Natural killer cell (primary cell): ENCODE data around the gene HAUS8. TPM values are rescaled to one million over a fixed set of nuclear protein-coding genes. Genes with fewer than 3 reads are reported as not detected.

Source experiments
- ATAC-seq, 3 donors: fragments of 150-1000 bp in 2 of 3; fragments of 200-7000 bp in 1 of 3; cut with Tn5 transposase; 1 replicate in 1 of 3; 2 replicates in 2 of 3; pipeline ENCODE4 v1.10.0; 2021; ENCODE audit warnings: mild to moderate bottlenecking in 2 of 3, moderate library complexity in 2 of 3
- DNase-seq, 2 donors: peaks; one replicate each; pipeline versions ENCODE4 v3.0.0 to v3.0.0-alpha.2; 2013 to 2021; ENCODE audit warnings: mixed read lengths in 1 of 2
- H3K27ac ChIP-seq: one replicate; pipeline ENCODE4 v1.5.1; 2013; ENCODE audit warnings: mild to moderate bottlenecking, low read length
- H3K27me3 ChIP-seq: one replicate; pipeline ENCODE4 v1.6.1; 2013; ENCODE audit warnings: low read length; ENCODE audit not compliant: control insufficient read depth, insufficient read depth
- H3K36me3 ChIP-seq: one replicate; pipeline ENCODE4 v1.6.1; 2013; ENCODE audit warnings: low read length; ENCODE audit not compliant: control insufficient read depth, insufficient read depth
- H3K4me1 ChIP-seq: one replicate; pipeline ENCODE4 v1.6.1; 2013; ENCODE audit warnings: low read length; ENCODE audit not compliant: control insufficient read depth, insufficient read depth
- H3K4me3 ChIP-seq: one replicate; pipeline ENCODE4 v1.5.1; 2013; ENCODE audit warnings: low read length
- H3K9me3 ChIP-seq: one replicate; pipeline ENCODE4 v1.6.1; 2013; ENCODE audit warnings: low read length; ENCODE audit not compliant: control insufficient read depth, insufficient read depth
- H3K27ac Mint-ChIP-seq, 2 donors: one replicate each; pipeline ENCODE4 v1.8.0; 2022; ENCODE audit warnings: mild to moderate bottlenecking in 2 of 2, mixed read lengths in 2 of 2, moderate library complexity in 1 of 2
- H3K27me3 Mint-ChIP-seq, 2 donors: one replicate each; pipeline ENCODE4 v1.8.0; 2022; ENCODE audit warnings: low read depth in 2 of 2, mixed read lengths in 2 of 2
- H3K36me3 Mint-ChIP-seq: one replicate; pipeline ENCODE4 v1.8.0; 2022; ENCODE audit warnings: mixed read lengths
- H3K4me1 Mint-ChIP-seq, 2 donors: one replicate each; pipeline ENCODE4 v1.8.0; 2022; ENCODE audit warnings: mixed read lengths in 2 of 2
- H3K4me3 Mint-ChIP-seq: one replicate; pipeline ENCODE4 v1.8.0; 2022; ENCODE audit warnings: mild to moderate bottlenecking, moderate library complexity, mixed read lengths
- H3K9me3 Mint-ChIP-seq, 2 donors: one replicate each; pipeline ENCODE4 v1.8.0; 2022; ENCODE audit warnings: mixed read lengths in 2 of 2
- WGBS: methylation state at CpG from one replicate; pipeline ENCODE4 v1.1.7; 2013; ENCODE audit warnings: missing lambda C conversion rate; ENCODE audit not compliant: insufficient coverage; 5-methylcytosine and 5-hydroxymethylcytosine counted together
- intact Hi-C: fragments of 100-400 bp; cut with micrococcal nuclease; formaldehyde crosslinking; loops from one replicate; pipeline ENCODE4 v1.14.2; 2022
- total RNA-seq, 4 donors: library from RNA; stranded (reverse); fragments of 120-200 nt in 1 of 4; gene quantifications; one replicate each; pipeline versions ENCODE4 v1.2.3 to v1.2.4, GENCODE V29; 2013 to 2022
- TF ChIP-seq, protein P1 (sequence below): fragments of 200-600 bp; IDR thresholded peaks from one replicate; pipeline ENCODE4 v1.8.0; 2022; ENCODE audit warnings: antibody characterized with exemption

Gene HAUS8
- total RNA-seq, 3 donors from 2014 or later (not counting 1 experiment from before 2014, with no cell fraction given) = 10.3 to 13.5 (median 10.4) TPM

DNA sequence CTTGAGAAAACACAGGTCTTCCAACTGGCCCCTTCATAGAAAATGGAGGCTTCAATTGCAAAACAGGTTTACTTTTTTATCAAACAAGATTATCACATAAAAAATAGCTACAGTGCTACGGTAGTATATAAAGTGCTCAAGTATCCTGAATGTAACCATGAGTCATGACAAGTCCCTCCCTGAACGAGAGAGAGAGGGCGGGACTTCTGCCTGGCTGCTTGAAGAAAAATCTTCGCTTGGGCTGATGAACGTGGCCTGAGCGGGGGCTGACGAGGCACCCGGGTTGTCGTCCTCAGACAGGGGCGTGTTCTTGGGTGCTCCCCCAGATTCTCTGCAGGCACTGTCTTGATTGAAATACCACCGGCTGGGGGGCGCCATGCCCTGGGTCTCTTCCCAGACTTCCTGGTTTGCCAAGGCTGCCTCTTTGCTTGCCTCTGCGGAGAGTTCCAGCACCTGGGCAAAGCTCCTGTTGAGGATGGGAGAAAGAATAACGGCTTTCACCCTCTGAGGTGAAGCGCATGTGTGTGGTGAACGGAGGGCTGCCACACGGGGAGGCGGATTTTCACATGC, 25.5 kb downstream of the HAUS8 start:
- H3K27me3 ChIP-seq = no peaks in the 10 kb centered on the region
- TF ChIP-seq, protein P1, sequence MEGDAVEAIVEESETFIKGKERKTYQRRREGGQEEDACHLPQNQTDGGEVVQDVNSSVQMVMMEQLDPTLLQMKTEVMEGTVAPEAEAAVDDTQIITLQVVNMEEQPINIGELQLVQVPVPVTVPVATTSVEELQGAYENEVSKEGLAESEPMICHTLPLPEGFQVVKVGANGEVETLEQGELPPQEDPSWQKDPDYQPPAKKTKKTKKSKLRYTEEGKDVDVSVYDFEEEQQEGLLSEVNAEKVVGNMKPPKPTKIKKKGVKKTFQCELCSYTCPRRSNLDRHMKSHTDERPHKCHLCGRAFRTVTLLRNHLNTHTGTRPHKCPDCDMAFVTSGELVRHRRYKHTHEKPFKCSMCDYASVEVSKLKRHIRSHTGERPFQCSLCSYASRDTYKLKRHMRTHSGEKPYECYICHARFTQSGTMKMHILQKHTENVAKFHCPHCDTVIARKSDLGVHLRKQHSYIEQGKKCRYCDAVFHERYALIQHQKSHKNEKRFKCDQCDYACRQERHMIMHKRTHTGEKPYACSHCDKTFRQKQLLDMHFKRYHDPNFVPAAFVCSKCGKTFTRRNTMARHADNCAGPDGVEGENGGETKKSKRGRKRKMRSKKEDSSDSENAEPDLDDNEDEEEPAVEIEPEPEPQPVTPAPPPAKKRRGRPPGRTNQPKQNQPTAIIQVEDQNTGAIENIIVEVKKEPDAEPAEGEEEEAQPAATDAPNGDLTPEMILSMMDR = no peak
- no peaks in the 10 kb centered on the region for H3K27me3 Mint-ChIP-seq
- 95% methylated on average over 18 of the region's 18 CpGs for WGBS
- H3K4me3 Mint-ChIP-seq = no peak overlapping the region
- H3K9me3 Mint-ChIP-seq = no peaks in the 10 kb centered on the region
- H3K4me3 ChIP-seq = no peak overlapping the region
- no peaks in the 10 kb centered on the region for H3K9me3 ChIP-seq
- H3K36me3 ChIP-seq = peaks cover 33% of the 10 kb centered on the region
- H3K27ac ChIP-seq = no peak overlapping the region
- no peak overlapping the region for H3K27ac Mint-ChIP-seq
- H3K36me3 Mint-ChIP-seq = peaks cover 6% of the 10 kb centered on the region
- intact Hi-C loops = no loop called here
- H3K4me1 ChIP-seq = no peaks in the 10 kb centered on the region
- no peak for DNase-seq
- no peaks in the 10 kb centered on the region for H3K4me1 Mint-ChIP-seq
- no peak for ATAC-seq

DNA sequence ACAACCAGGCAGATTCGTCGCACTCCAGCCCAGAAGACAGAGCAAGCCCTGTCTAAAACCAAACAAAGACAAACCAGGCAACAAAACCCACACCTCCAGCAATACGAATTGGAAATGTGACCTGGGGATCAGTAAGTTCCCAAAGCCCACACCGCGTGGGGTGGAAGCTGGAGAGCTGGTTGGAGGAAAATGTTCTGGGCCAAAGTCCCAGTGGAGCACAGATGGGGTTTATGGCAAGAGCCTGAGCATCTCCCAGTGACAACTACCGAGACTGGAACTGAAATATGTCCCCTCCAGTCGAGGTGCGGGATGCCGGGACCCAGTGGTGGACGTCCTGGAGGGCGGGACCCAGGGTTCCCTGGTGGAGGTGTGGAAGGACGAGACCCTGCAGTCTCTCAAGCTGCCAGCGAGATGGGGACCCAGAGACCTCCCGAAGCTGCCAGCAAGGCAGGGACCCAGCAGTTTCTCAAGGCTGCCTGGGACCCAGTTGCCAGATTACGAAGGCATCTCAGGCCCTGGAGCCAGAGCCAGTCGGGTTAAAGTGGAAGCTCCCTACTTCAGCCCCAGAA, 26.3 kb downstream of the HAUS8 start:
- peaks cover 6% of the 10 kb centered on the region for H3K36me3 Mint-ChIP-seq
- no peaks in the 10 kb centered on the region for H3K9me3 Mint-ChIP-seq
- H3K27me3 Mint-ChIP-seq = peaks cover 0 to 2% of the 10 kb centered on the region in 2 donors
- H3K4me1 Mint-ChIP-seq = no peaks in the 10 kb centered on the region
- WGBS = 95% methylated on average over 16 of the region's 16 CpGs
- Histone ChIP-seq H3K9me3 (no peaks in the 10 kb centered on the region), H3K27ac (no peak overlapping the region), H3K4me3 (no peak overlapping the region), H3K27me3 (no peaks in the 10 kb centered on the region), H3K36me3 (peaks cover 28% of the 10 kb centered on the region), H3K4me1 (no peaks in the 10 kb centered on the region)
- DNase-seq (no peak), ATAC-seq (no peak)
- intact Hi-C loops = no loop called here
- H3K27ac Mint-ChIP-seq = no peak overlapping the region
- H3K4me3 Mint-ChIP-seq = no peak overlapping the region
- TF ChIP-seq, protein P1 = no peak

DNA sequence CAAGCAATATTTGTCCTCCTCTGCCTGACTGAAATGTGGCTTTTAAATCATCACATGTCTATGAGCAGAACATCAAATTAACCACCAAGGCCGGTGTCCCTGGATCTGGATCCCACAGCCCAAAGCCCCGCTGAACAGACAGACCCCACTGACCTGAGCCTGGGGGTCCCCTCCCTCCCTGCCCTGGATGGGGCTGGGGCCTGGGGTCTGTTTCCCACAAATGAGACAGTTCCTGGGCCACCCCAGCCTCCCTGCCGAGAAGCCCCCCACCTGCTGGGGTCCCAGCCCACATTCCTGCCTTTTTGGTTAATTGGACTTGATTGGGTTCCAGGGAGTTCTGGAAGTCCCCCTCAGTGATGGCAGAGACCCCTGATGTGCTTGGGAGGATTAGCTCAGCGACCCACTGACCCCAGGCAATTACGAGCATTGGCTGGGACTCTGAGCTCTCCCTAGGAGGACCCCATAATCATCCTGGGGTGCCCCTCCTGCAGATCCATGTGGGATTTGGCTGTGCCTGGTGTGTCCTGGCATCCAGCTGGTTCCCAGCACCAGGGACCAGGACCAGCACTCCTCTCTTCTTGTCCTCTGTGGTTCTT, 29.2 kb downstream of the HAUS8 start:
- intact Hi-C loops = no loop called here
- H3K9me3 Mint-ChIP-seq = no peaks in the 10 kb centered on the region
- no peak overlapping the region for H3K4me3 Mint-ChIP-seq
- TF ChIP-seq, protein P1 = no peak
- H3K4me3 ChIP-seq = no peak overlapping the region
- peaks cover 3 to 12% of the 10 kb centered on the region in 2 donors for H3K27me3 Mint-ChIP-seq
- no peak overlapping the region for H3K27ac ChIP-seq
- peaks cover 2% of the 10 kb centered on the region for H3K36me3 Mint-ChIP-seq
- no peaks in the 10 kb centered on the region for H3K4me1 ChIP-seq
- ATAC-seq = no peak
- peaks cover 14% of the 10 kb centered on the region for H3K36me3 ChIP-seq
- no peak for DNase-seq
- 95% methylated on average over 5 of the region's 5 CpGs for WGBS
- no peaks in the 10 kb centered on the region for H3K9me3 ChIP-seq
- no peaks in the 10 kb centered on the region for H3K27me3 ChIP-seq
- H3K4me1 Mint-ChIP-seq = no peaks in the 10 kb centered on the region
- no peak overlapping the region for H3K27ac Mint-ChIP-seq
